H1 (cell line): Measurements from ENCODE around the gene FCN2. TPM values are rescaled to one million over a fixed set of nuclear protein-coding genes. Genes with fewer than 3 reads are reported as not detected.

Experiments
- EP300 ChIP-seq, 2 experiments: IDR thresholded peaks; 1 replicate in 1 of 2; 2 replicates in 1 of 2; pipeline ENCODE4 v1.6.1; 2011 to 2012; ENCODE audit warnings: low read depth in 2 of 2, low read length in 2 of 2, mild to moderate bottlenecking in 2 of 2, borderline replicate concordance in 1 of 2, inconsistent platforms in 1 of 2, moderate library complexity in 1 of 2
- SIN3A ChIP-seq, 2 experiments: IDR thresholded peaks in 1 of 2; conservative IDR thresholded peaks in 1 of 2; 2 replicates each; pipeline ENCODE4 v1.6.1; 2011 to 2012; ENCODE audit warnings: low read length in 2 of 2, improper control_type of control experiment in 1 of 2, low read depth in 1 of 2, mild to moderate bottlenecking in 1 of 2
- SUZ12 ChIP-seq: fragments of 200-600 bp; sonication (generic); IDR thresholded peaks from 2 replicates; pipeline ENCODE4 v1.6.1; 2012; ENCODE audit warnings: mild to moderate bottlenecking, inconsistent platforms, low read length, moderate library complexity, mixed read lengths
- polyA plus RNA-seq, 7 experiments: library from polyadenylated mRNA; depleted of rRNA in 3 of 7; stranded (reverse) in 5 of 7; unstranded in 2 of 7; fragments of >200 nt in 5 of 7; fragments of 200-250 nt in 2 of 7; gene quantifications; 1 replicate in 5 of 7; 2 replicates in 1 of 7; 4 replicates in 1 of 7; pipeline versions ENCODE4 v1.2.1 to v1.2.3, GENCODE V29; 2011 to 2013; ENCODE audit warnings: missing spikeins in 2 of 7, mixed read lengths in 2 of 7
- total RNA-seq: library from RNA; stranded (reverse); fragmentation: NEBNext Ultra II Directional; extraction: Animal tissue kit (Norgen Biotek cat#: 25700); gene quantifications from 2 replicates; pipeline ENCODE4 v1.2.1, GENCODE V29; 2021

FCN2 gene
- total and polyA plus RNA-seq, 2 of the 8 experiments (the other 6 are each of a cell fraction or from before 2014, with no cell fraction given), result not detected

DNA sequence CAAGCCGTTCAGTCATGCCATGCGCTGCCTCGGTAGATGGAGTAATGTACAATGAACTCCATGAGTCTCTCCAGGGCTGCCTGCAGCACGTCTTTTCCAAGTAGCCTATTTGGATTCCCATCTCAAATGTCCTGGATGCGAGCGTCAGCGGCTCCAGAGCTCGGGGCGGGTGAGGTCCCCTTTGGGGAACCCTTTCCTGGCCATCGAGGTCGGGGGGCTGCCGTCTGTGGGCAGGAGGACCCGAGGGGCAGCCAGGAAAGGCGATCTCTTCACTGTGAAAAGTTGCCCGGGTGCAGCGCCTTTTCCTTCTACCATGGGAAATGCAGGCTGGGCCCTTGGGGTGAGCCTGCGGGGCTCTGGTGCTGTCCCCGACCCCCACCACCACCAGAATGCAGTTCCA, 36.9 kb upstream of the FCN2 start (continued):
- TF ChIP-seq SIN3A (conservative IDR thresholded peaks at IDR 0.05 in 1 of 2, IDR thresholded peaks at IDR 0.05 in 1 of 2; ENCODE audit: low read depth in 1 of 2, low read length in 2 of 2), result no peak
- TF ChIP-seq SUZ12, result no peak
- TF ChIP-seq EP300 (IDR thresholded peaks at IDR 0.05; ENCODE audit: borderline replicate concordance in 1 of 2, low read depth in 2 of 2, low read length in 2 of 2), result no peak
